ENCODE data around the gene CAPN3. TPM values are rescaled to one million over a fixed set of nuclear protein-coding genes. Genes with fewer than 3 reads are reported as not detected.

CAPN3 gene
- polyA plus RNA-seq, 3 donors: 23.9 to 31.8 (median 24.6) TPM

DNA sequence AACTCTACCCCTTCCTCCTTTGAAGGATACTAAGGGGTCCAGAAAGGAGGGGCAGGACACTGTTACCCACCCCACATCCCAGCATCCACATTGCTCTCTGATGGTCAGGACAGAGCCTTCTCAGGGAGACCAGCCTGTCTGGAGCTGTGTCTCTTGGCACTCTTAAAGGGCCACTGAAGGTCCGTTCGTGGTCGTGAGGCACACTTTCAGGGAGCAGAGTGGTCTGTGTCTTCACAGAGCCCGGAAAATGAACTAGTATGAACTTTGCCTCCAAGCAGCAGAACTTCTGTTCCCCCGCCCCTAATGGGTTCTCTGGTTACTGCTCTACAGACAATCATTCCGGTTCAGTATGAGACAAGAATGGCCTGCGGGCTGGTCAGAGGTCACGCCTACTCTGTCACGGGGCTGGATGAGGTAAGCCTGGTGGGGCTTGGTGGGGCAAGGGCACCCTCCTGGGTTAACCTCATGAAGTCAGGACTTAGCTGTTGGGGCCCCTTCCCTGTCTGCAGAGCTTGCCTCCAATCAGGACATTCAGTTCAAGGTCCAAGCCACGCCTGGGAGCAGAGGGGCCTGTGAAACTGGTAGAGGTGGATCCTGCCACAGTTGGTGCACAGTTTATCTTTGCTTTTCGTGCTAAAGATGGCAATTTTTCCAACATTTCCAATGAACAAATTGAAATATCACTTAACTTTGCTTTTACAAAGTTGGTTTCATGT, 33.2 kb downstream of the CAPN3 start:
- no peak for DNase-seq (ENCODE audit: low read depth in 3 of 3, low spot score in 2 of 3)

GRCh38 chr15:42394106-42394505, 34.8 kb downstream of the CAPN3 start:
- no peak for DNase-seq (ENCODE audit: low read depth in 3 of 3, low spot score in 2 of 3)

GRCh38 chr15:42395838-42396237, 36.5 kb downstream of the CAPN3 start:
- no peak for DNase-seq (ENCODE audit: low read depth in 3 of 3, low spot score in 2 of 3)

- no peak for DNase-seq (ENCODE audit: low read depth in 3 of 3, low spot score in 2 of 3)
These were observed 42.5 kb downstream of the CAPN3 start for GRCh38 chr15:42401544-42402454.

DNA sequence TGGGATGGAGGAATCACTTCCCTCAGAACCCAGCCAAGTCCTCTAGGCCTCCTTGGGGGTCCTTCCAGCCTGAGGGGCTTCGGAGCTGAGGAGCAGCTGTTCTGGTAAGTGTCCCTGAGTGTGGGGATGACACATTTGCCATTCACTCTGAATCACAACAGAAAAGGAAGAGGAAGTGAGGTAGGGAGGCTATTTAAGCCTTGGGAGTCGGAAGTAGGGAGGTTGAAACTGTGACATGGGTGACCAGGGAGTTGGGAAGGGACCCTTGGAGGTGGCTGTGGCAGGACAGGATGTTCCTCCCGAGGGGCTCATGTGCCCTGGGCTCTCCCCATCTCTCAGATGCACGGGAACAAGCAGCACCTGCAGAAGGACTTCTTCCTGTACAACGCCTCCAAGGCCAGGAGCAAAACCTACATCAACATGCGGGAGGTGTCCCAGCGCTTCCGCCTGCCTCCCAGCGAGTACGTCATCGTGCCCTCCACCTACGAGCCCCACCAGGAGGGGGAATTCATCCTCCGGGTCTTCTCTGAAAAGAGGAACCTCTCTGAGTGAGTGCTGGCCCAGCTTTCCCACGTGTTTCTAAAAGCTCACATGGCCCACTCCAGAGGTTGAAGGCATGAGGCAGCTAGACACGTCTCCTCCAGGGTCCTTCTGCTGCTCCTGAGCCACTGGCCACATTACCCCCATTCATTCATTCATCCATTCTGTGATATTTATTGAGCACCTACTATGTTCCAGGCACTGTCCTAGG, 43.3 kb downstream of the CAPN3 start:
- no peak for DNase-seq (ENCODE audit: low read depth in 3 of 3, low spot score in 2 of 3)

- no peak for DNase-seq (ENCODE audit: low read depth in 3 of 3, low spot score in 2 of 3)
These were observed 44.1 kb downstream of the CAPN3 start for GRCh38 chr15:42403389-42403788.

DNA sequence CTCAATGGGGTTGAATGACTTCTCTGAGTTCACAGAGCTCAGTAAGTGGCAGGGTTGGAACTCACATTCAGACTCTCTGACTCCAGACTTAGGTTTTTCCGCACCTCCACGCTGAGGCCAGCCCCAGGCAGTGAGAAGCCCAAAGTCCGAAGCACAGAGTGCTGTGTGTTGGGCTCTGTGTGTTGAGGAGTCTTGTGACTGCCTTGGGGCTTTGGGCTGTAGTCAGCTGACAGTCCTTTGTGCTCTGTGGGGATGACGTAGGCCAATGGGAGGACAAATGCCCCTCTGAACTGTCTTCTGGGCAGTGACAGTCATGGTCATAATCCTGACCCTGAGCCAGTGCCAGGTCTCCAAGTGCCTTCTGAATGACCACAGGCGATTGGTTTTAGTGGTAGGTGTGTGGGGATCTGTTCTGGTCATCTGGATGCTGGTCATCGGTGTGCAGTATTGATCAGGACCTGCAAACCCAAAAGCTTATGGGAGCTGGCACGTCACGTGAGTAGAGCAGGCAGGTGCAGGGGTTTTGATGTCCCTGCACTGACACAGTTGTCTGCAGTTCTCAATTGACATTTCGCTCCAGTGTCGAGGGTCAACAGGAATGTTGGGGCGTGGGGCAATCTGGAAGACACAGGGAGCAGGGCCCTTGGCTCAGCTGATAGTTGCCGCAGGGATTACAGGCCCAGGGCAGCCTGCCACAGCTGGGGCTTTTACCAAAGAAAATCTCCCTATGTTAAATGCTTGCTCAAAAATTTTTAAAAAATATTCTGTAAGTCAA, 45.3 kb downstream of the CAPN3 start:
- no peak for DNase-seq (ENCODE audit: low read depth in 3 of 3, low spot score in 2 of 3)

- DNase-seq (ENCODE audit: low read depth in 3 of 3, low spot score in 2 of 3): no peak
These were observed 46.7 kb downstream of the CAPN3 start for GRCh38 chr15:42405863-42406482.

GRCh38 chr15:42408178-42408577, 48.9 kb downstream of the CAPN3 start:
- DNase-seq (ENCODE audit: low read depth in 3 of 3, low spot score in 2 of 3): no peak

GRCh38 chr15:42409011-42409410, 49.7 kb downstream of the CAPN3 start:
- DNase-seq (ENCODE audit: low read depth in 3 of 3, low spot score in 2 of 3): no peak

DNA sequence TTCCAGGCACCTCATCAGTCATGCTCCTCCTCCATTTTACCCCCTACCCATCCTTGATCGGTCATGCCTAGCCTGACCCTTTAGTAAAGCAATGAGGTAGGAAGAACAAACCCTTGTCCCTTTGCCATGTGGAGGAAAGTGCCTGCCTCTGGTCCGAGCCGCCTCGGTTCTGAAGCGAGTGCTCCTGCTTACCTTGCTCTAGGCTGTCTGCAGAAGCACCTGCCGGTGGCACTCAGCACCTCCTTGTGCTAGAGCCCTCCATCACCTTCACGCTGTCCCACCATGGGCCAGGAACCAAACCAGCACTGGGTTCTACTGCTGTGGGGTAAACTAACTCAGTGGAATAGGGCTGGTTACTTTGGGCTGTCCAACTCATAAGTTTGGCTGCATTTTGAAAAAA, 52.6 kb downstream of the CAPN3 start:
- DNase-seq (ENCODE audit: low read depth in 3 of 3, low spot score in 2 of 3): no peak

GRCh38 chr15:42413920-42414319, 54.6 kb downstream of the CAPN3 start:
- no peak for DNase-seq (ENCODE audit: low read depth in 3 of 3, low spot score in 2 of 3)

GRCh38 chr15:42419369-42419768, 60.1 kb downstream of the CAPN3 start:
- no peak for DNase-seq (ENCODE audit: low read depth in 3 of 3, low spot score in 2 of 3)

DNA sequence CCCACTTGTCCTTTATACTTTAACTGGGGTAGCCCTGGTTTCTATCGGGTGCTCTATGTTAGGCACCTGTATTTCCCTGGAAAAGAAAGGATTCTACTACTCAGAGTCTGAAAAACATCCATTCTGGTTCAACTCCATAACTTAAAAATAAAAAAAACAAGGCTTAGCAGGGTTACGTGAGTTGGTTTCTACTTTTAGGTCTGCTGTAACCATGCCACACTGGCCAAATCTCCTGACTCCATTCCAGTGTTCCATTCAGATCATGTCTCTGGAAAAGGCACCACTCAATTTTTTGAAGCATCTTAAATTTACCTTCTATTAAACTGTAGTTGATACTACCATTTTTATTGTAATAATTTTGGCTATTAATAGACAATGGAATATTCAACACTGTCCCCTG, 62.1 kb downstream of the CAPN3 start:
- DNase-seq (ENCODE audit: low read depth in 3 of 3, low spot score in 2 of 3): no peak

DNA sequence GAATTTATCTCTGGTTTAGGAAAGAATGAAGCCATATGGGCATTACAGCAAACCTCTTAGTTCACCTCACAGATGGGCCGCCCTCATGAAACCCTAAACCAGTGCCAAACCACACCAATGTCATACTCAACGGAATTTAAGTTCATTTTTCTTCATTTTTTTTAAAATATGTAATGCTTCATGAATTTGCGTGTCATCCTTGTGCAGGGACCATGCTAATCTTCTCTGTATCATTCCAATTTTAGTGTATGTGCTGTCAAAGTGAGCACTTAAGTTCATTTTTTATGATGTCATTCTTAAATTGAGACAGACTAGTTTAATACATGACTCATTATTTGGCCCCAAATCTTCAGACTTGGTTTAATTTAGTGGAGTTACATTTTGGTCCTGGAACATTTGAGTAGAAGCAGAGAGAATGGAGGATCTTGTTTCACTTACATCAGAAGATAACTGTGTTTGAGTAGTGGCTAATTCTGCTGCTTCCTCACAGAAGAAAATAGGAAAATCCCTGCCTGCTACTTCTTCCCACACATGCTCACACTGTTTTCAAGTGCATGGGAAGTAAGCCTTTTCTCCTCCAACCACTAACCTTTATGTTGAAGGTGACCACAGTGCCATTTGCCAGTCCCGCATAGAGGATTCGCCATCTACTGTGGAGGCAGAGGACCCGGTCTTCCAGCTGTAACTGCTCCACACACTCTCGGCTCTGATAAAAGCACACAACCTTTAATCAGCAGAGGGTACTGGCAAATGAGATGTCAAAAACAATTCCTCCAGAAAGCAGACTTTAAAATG, 68.3 kb downstream of the CAPN3 start:
- DNase-seq (ENCODE audit: low read depth in 3 of 3, low spot score in 2 of 3): no peak

DNA sequence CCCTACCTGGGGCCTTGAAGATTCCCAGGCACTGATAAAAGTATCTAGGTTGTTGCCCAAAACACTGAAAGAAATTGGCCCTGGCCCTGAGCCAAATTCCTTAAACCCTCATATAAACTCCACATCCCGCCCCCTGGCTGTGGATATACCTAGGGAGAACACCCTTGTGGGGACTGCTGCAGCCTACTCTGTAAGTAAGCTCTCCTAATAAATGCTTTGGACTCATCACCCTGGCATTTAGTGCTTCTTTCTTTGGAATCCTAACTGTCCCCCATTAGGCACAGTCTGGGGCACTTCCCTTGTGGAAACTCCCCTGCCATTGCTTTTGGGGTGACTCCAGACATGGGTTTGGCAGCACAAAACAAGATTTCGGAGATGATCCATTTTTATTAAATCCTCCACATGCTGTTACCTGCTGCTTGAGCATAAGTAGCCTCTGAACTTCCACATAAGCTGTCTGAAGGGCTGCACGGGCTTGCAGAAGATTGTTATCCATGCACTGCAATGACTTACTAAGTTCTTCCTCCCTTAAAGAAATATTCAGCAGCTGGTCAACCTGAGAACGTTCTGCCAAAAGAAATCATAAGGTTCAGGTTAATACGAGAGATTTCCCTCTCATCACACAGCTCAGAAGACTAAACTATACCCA, 85.2 kb downstream of the CAPN3 start:
- DNase-seq (ENCODE audit: low read depth in 3 of 3, low spot score in 2 of 3): no peak

DNA sequence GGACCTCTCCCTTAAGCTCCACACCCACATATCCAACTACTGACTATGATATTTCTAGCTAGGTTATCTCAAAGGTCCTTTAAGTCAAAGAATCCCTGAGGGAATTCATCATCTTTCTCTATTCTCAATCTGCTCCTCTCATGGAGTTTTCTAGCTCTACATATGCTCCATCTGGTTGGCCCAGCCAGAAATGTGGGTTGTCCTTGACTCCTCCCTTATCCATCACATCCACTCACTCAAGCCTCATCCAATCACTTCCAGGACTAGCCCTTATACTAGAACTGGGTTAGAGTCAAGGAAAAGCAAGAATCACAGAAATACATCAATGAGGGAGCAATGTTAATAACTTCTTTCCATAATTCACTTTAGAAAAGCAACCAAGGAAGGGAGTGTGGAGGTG, 86.2 kb downstream of the CAPN3 start:
- DNase-seq (ENCODE audit: low read depth in 3 of 3, low spot score in 2 of 3): no peak

- no peak for DNase-seq (ENCODE audit: low read depth in 3 of 3, low spot score in 2 of 3)
These were observed 88.3 kb downstream of the CAPN3 start for GRCh38 chr15:42447599-42447998.

GRCh38 chr15:42448281-42448680, 89.0 kb downstream of the CAPN3 start:
- DNase-seq (ENCODE audit: low read depth in 3 of 3, low spot score in 2 of 3): no peak
